ENCODE measurements around the gene ZNF236.

The ZNF236 gene

GRCh38 chr18:76997951-76998808, 175.8 kb downstream of the ZNF236 start:
- no peak for DNase-seq (ENCODE audit: insufficient read length, low spot score)
- no peak for TF ChIP-seq POLR2A (IDR thresholded peaks at IDR 0.05; ENCODE audit: low read depth, low read length)
- no peak for FAIRE-seq

- FAIRE-seq (no peak), DNase-seq (ENCODE audit: insufficient read length, low spot score) (no peak)
- TF ChIP-seq POLR2A (IDR thresholded peaks at IDR 0.05; ENCODE audit: low read depth, low read length), result no peak
These were observed 176.7 kb downstream of the ZNF236 start for GRCh38 chr18:76999077-76999476.

GRCh38 chr18:77000527-77000926, 178.2 kb downstream of the ZNF236 start:
- FAIRE-seq, result no peak
- DNase-seq (ENCODE audit: insufficient read length, low spot score), result peak; percentile 6
- no peak for TF ChIP-seq POLR2A (IDR thresholded peaks at IDR 0.05; ENCODE audit: low read depth, low read length)

- FAIRE-seq (no peak), DNase-seq (ENCODE audit: insufficient read length, low spot score) (no peak)
- TF ChIP-seq POLR2A (IDR thresholded peaks at IDR 0.05; ENCODE audit: low read depth, low read length), result no peak
These were observed 178.7 kb downstream of the ZNF236 start for GRCh38 chr18:77001041-77001440.

GRCh38 chr18:77001979-77002378, 179.6 kb downstream of the ZNF236 start:
- FAIRE-seq (no peak), DNase-seq (ENCODE audit: insufficient read length, low spot score) (no peak)
- no peak for TF ChIP-seq POLR2A (IDR thresholded peaks at IDR 0.05; ENCODE audit: low read depth, low read length)

- FAIRE-seq, result no peak
- no peak for DNase-seq (ENCODE audit: insufficient read length, low spot score)
- no peak for TF ChIP-seq POLR2A (IDR thresholded peaks at IDR 0.05; ENCODE audit: low read depth, low read length)
These were observed 180.1 kb downstream of the ZNF236 start for GRCh38 chr18:77002496-77002895.

GRCh38 chr18:77003316-77003715, 181.0 kb downstream of the ZNF236 start:
- no peak for TF ChIP-seq POLR2A (IDR thresholded peaks at IDR 0.05; ENCODE audit: low read depth, low read length)
- no peak for FAIRE-seq
- no peak for DNase-seq (ENCODE audit: insufficient read length, low spot score)

- no peak for FAIRE-seq
- no peak for DNase-seq (ENCODE audit: insufficient read length, low spot score)
These were observed 182.4 kb downstream of the ZNF236 start for GRCh38 chr18:77004555-77005380.

GRCh38 chr18:77005651-77006195, 183.4 kb downstream of the ZNF236 start:
- DNase-seq (ENCODE audit: insufficient read length, low spot score), result no peak
- no peak for TF ChIP-seq POLR2A (IDR thresholded peaks at IDR 0.05; ENCODE audit: low read depth, low read length)
- FAIRE-seq, result no peak

More at GRCh38 chr18:77004555-77005380, 182.4 kb downstream of the ZNF236 start:
- TF ChIP-seq POLR2A (IDR thresholded peaks at IDR 0.05; ENCODE audit: low read depth, low read length), result no peak

GRCh38 chr18:77006305-77007175, 184.2 kb downstream of the ZNF236 start:
- no peak for FAIRE-seq
- no peak for DNase-seq (ENCODE audit: insufficient read length, low spot score)
- no peak for TF ChIP-seq POLR2A (IDR thresholded peaks at IDR 0.05; ENCODE audit: low read depth, low read length)

- FAIRE-seq, result no peak
- DNase-seq (ENCODE audit: insufficient read length, low spot score), result no peak
These were observed 184.9 kb downstream of the ZNF236 start for GRCh38 chr18:77007251-77007650.

GRCh38 chr18:77008006-77008405, 185.6 kb downstream of the ZNF236 start:
- FAIRE-seq, result no peak
- no peak for TF ChIP-seq POLR2A (IDR thresholded peaks at IDR 0.05; ENCODE audit: low read depth, low read length)
- no peak for DNase-seq (ENCODE audit: insufficient read length, low spot score)

More at GRCh38 chr18:77007251-77007650, 184.9 kb downstream of the ZNF236 start:
- no peak for TF ChIP-seq POLR2A (IDR thresholded peaks at IDR 0.05; ENCODE audit: low read depth, low read length)

- FAIRE-seq (no peak), DNase-seq (ENCODE audit: insufficient read length, low spot score) (no peak)
These were observed 186.4 kb downstream of the ZNF236 start for GRCh38 chr18:77008576-77009315.

More at GRCh38 chr18:77008576-77009315, 186.4 kb downstream of the ZNF236 start:
- no peak for TF ChIP-seq POLR2A (IDR thresholded peaks at IDR 0.05; ENCODE audit: low read depth, low read length)
